ENCODE results near the gene HOXA2.

DNA sequence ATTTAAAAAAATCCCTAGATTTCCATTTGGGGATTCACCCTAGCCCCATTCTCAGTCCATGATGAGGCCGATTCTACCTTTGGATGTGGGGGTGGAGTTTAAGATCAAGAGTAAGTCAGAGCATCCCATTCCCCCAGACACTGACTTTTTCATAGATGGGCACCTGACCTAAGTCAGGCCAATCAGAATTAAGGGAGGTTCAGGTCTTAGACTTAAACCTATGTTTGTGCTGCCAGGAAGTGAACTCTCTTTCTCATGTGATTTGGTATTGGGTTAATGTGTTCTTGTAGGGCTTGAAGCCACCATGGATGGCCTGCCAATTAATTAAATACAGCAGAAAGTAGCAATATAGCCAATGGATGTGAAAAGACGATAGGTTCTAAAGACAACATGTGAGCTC lies 36.8 kb downstream of the HOXA2 start:
- TF ChIP-seq, protein P1, sequence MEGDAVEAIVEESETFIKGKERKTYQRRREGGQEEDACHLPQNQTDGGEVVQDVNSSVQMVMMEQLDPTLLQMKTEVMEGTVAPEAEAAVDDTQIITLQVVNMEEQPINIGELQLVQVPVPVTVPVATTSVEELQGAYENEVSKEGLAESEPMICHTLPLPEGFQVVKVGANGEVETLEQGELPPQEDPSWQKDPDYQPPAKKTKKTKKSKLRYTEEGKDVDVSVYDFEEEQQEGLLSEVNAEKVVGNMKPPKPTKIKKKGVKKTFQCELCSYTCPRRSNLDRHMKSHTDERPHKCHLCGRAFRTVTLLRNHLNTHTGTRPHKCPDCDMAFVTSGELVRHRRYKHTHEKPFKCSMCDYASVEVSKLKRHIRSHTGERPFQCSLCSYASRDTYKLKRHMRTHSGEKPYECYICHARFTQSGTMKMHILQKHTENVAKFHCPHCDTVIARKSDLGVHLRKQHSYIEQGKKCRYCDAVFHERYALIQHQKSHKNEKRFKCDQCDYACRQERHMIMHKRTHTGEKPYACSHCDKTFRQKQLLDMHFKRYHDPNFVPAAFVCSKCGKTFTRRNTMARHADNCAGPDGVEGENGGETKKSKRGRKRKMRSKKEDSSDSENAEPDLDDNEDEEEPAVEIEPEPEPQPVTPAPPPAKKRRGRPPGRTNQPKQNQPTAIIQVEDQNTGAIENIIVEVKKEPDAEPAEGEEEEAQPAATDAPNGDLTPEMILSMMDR (IDR thresholded peaks at IDR 0.05) = no peak
- no peak for TF ChIP-seq POLR2A (IDR thresholded peaks at IDR 0.05)
- TF ChIP-seq POLR2AphosphoS5 (IDR thresholded peaks at IDR 0.05) = no peak

All from prostate gland (tissue), 2 donors.